GM19395 (cell line): Measurements from ENCODE around the gene IFT22.
A peak's percentile ranks its signal among the peaks of the same experiment; 100 is the strongest.
"Not testable (repeated sequence)": the region's sequence is repeated elsewhere in the genome, so short reads cannot be mapped to it uniquely, and the experiment has no call there.

Experiments
- ATAC-seq: cut with Tn5 transposase; IDR thresholded peaks from one replicate; pipeline ENCODE4 v1.9.1; 2021; ENCODE audit warnings: mild to moderate bottlenecking, moderate library complexity; ENCODE audit not compliant: unreplicated experiment

The IFT22 gene

DNA sequence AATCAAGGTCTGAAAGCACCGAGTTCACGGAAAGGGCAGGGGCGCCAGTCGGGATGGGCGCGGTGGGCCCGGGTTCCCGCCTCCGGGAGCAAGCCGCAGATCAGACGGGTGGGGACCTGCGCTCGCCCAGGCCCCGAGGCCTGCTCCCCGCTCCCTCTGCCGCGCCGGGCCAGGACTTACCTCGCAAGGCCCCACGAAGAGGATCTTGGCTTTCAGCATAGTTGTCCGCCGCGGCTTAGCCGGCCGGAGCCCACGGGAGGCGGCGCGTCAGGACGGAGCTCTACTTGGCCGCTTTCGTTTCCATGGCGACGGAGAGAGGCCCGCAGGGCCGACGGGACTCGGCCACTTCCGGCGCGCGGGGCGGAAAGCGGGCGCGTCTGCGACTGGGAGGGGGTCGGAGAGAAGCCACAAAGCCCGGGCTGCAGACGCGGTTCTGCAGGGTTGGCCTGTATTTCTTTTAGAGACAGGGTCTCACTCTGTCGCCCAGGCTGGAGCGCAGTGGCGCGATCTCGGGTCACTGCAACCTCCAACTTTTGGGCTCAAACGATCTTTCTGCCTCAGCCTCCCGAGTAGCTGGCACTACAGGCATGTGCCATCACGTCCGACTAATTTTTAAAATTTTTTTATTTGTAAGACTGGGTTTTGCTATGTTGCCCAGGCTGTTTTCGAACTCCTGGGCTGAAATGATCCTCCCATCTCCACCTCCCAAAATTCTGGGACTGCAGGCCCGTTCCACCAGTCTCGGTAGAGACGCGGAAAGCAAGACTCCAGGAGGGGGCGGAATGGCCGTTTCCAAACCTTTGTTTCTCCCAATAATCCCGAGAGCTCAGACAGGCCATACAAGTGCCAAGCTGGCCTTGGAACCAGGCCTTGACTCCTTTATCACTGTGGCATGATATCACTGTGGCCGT, at the start of gene IFT22:
IFT22 (minus strand) TSS at position 322 of the 911 bp plus-strand sequence; CDS start at position 219, 103 bp downstream.
- ATAC-seq: peak; percentile 92

- no peak for ATAC-seq
These were observed 49.2 kb upstream of the IFT22 start for GRCh38 chr7:101370836-101371235.

GRCh38 chr7:101368422-101369165, 47.0 kb upstream of the IFT22 start:
- no peak for ATAC-seq

DNA sequence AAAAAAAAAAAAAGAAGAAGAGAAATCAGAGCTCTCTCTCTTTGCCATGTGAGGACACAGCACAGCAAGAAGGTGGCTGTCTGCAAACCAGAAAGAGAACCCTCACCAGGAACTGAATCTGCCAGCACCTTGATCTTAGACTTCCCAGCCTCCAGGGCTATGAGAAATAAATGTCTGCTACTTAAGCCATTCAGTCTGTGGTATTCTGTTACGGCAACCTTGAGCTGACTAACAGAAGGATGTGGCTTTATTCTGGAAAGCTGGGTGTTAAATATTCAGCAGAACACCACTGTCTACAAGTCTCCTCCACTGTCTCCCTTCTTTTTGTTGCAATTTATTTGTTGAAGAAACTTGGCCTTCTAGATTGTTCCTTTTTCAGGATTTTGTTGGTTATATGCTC, 46.1 kb upstream of the IFT22 start:
- no peak for ATAC-seq

DNA sequence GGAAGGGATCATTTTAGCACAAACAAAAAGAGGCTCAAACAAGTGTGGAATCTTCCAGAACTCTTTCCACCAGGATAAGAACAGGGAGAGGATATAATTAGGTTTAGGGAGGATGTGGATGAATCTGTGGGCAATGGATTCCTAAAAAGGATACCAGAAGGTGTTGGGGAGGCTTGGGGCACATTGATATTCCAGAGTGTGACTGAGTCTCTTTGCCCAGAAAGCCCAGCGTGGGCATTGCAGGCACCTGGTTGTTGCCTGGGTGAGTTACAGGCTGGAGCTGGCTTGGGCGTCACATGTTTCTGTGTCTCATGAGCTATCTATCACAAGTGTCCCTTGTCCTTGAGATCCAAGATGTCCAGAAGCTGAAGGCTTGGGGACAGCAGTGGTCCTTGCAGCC, 44.3 kb upstream of the IFT22 start:
- ATAC-seq: no peak

GRCh38 chr7:101363734-101364374, 42.2 kb upstream of the IFT22 start:
- ATAC-seq: no peak

GRCh38 chr7:101363196-101363733, 41.7 kb upstream of the IFT22 start:
- ATAC-seq: no peak

- ATAC-seq: no peak
These were observed 41.0 kb upstream of the IFT22 start, which contains the start of gene COL26A1 for GRCh38 chr7:101362334-101363195. Gene COL26A1 (plus strand): TSS chr7:101362875. CDS start chr7:101363033, 158 bp downstream.

GRCh38 chr7:101357433-101357832, 35.8 kb upstream of the IFT22 start:
- no peak for ATAC-seq

- ATAC-seq: no peak
These were observed 31.3 kb upstream of the IFT22 start for GRCh38 chr7:101352920-101353308.

DNA sequence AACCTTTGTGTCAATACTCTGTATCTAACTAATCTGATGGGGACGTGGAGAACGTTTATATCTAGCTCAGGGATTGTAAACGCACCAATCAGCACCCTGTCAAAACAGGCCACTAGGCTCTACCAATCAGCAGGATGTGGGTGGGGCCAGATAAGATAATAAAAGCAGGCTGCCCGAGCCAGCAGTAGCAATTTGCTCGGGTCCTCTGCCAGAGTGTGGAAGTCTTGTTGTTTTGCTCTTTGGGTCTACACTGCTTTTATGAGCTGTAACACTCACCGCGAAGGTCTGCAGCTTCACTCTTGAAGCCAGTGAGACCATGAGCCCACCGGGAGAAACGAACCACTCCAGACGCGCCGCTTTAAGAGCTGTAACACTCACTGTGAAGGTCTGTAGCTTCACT, 27.7 kb upstream of the IFT22 start:
- ATAC-seq: not testable (repeated sequence)

- ATAC-seq: not testable (repeated sequence)
These were observed 26.9 kb upstream of the IFT22 start for GRCh38 chr7:101348456-101349067.

GRCh38 chr7:101347477-101347876, 25.9 kb upstream of the IFT22 start:
- no peak for ATAC-seq

DNA sequence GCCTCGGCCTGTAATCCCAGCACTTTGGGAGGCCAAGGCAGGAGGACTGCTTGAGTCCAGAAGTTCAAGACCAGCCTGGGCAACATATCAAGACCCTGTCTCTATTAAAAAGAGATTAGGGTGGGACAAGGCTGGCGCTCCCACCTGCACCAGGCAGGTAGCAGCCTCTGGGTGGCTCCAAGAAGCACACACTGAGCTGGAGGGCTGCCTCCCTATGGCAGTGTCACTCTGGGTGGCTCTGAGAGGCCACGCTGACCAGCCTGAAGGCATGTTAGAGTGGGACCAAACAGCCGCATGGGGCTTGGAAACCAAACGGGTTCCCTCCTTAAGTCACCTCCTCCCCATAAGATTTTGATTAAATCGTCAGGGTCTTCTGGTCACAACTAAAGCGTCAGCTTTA, 21.3 kb upstream of the IFT22 start:
- ATAC-seq: no peak

DNA sequence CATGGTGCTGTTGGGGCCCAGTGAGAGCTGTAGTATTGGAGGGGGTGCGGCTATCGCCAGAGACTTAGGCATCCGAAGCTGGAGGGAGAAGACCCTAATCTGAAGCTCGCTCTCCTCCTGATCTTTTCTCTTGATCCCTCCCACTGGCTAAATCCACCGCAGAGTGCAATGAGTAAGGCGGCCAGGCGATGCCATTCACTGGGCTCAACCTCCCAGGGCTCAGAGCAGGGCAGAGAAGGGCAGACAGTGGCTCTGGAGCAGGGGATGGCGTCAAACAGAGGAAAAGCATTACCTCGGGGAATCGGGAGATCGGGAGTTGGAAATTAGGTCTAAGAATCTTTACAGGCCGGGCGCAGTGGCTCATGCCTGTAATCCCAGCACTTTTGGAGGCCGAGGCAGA, 18.8 kb upstream of the IFT22 start:
- ATAC-seq: no peak

DNA sequence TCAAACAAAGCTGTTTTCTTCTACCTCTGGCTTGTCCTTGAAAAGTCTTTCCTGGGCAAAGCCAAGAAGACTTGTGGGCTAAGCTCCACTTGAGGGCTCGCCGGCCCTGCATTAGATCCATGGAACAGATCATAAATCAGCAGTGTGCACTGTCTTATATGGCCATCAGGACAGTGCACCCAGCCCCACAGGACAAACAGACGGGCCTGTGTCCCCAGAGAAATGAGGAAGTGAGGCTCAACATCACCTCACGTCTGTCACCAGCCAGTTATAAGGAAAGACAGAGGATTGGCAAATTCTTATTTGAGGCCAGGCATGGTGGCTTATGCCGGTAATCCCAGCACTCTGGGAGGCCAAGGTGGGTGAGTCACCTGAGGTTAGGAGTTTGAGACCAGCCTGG, 12.3 kb upstream of the IFT22 start:
- no peak for ATAC-seq

DNA sequence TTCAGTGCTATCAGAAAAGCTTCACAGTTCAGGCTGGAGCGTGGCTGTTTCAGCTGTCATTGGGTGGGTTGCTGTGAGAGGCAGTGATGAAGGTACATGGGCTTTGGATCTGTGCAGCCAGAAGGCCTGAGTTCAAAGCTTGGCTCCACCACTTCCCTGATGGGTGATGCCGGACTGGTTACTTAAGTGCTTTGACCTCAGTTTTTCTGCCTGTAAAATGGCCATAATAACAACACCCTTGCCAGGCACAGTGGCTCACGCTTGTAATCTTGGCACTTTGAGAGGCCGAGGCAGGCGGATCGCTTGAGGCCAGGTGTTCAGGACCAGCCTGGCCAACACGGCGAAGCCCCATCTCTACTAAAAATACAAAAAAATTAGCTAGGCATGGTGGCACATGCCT, 10.4 kb upstream of the IFT22 start:
- ATAC-seq: no peak

- no peak for ATAC-seq
These were observed 8.4 kb upstream of the IFT22 start for GRCh38 chr7:101330011-101330484.

- no peak for ATAC-seq
These were observed 6.5 kb upstream of the IFT22 start for GRCh38 chr7:101328159-101328558.

- ATAC-seq: no peak
These were observed 2.2 kb downstream of the IFT22 start for GRCh38 chr7:101319401-101319800.
